GM19328 (cell line): ENCODE results near the gene CDCA3.

ENCODE experiments used
- ATAC-seq: cut with Tn5 transposase; IDR thresholded peaks from one replicate; pipeline ENCODE4 v1.9.1; 2021; ENCODE audit warnings: mild to moderate bottlenecking, moderate library complexity; ENCODE audit not compliant: unreplicated experiment

The CDCA3 gene

GRCh38 chr12:6855322-6855721 lies 4.2 kb upstream of the CDCA3 start:
- no peak for ATAC-seq

GRCh38 chr12:6854036-6854435 lies 3.0 kb upstream of the CDCA3 start:
- no peak for ATAC-seq

GRCh38 chr12:6853626-6854025 lies 2.5 kb upstream of the CDCA3 start:
- no peak for ATAC-seq

GRCh38 chr12:6852651-6853354 lies 1.7 kb upstream of the CDCA3 start:
- ATAC-seq, result no peak

GRCh38 chr12:6851921-6852650 lies 1.0 kb upstream of the CDCA3 start, which contains the start of gene USP5:
Gene USP5, plus strand, starts transcription at chr12:6852150. Its CDS starts 30 bp downstream, at chr12:6852180.
- ATAC-seq, result peak; percentile 71

GRCh38 chr12:6850796-6851152 lies 312 bp downstream of the CDCA3 start:
- ATAC-seq, result no peak

- ATAC-seq, result no peak
These were observed 1.0 kb downstream of the CDCA3 start for GRCh38 chr12:6849976-6850560.

GRCh38 chr12:6849427-6849826 lies 1.7 kb downstream of the CDCA3 start:
- no peak for ATAC-seq

GRCh38 chr12:6847676-6848075 lies 3.4 kb downstream of the CDCA3 start:
- no peak for ATAC-seq

GRCh38 chr12:6846316-6846869 lies 4.7 kb downstream of the CDCA3 start:
- no peak for ATAC-seq

- no peak for ATAC-seq
These were observed 5.7 kb downstream of the CDCA3 start for GRCh38 chr12:6845395-6845794.

GRCh38 chr12:6843118-6843902 lies 7.8 kb downstream of the CDCA3 start:
- ATAC-seq, result no peak

GRCh38 chr12:6842075-6842474 lies 9.0 kb downstream of the CDCA3 start:
- no peak for ATAC-seq

- ATAC-seq, result no peak
These were observed 10.1 kb downstream of the CDCA3 start, which contains the start of gene GNB3 for GRCh38 chr12:6840761-6841515. Gene GNB3, plus strand, starts transcription at chr12:6840925. Its CDS starts 363 bp downstream, at chr12:6841288.

- ATAC-seq, result no peak
These were observed 10.8 kb downstream of the CDCA3 start for GRCh38 chr12:6840330-6840729.

GRCh38 chr12:6839482-6840201 lies 11.4 kb downstream of the CDCA3 start:
- peak; percentile 73 for ATAC-seq

- no peak for ATAC-seq
These were observed 12.2 kb downstream of the CDCA3 start for GRCh38 chr12:6838854-6839253.

- no peak for ATAC-seq
These were observed 13.6 kb downstream of the CDCA3 start for GRCh38 chr12:6837370-6838060.

GRCh38 chr12:6836851-6837250 lies 14.2 kb downstream of the CDCA3 start:
- ATAC-seq, result no peak
